HepG2 (cell line): ENCODE data around the gene PRKACA. TPM values are rescaled to one million over a fixed set of nuclear protein-coding genes. Genes with fewer than 3 reads are reported as not detected.

Experiments used
- ATAC-seq: fragments of 200-7000 bp; cut with Tn5 transposase; 3 replicates; pipeline ENCODE4 v1.9.1; 2020; ENCODE audit warnings: mild to moderate bottlenecking, moderate library complexity
- BruUV-seq: library from RNA; stranded (reverse); fragments of 400-500 nt; replicated peaks from 2 replicates; lab custom pipeline; 2021; lab: Mats Ljungman, UMichigan
- CTCF ChIA-PET: fragments of 300-600 bp; formaldehyde crosslinking; extraction: SDS; loops from one replicate; lab custom pipeline; 2021; ENCODE audit warnings: low total read pairs, inconsistent platforms, low intra/inter-chr PET ratio; lab: Yijun Ruan, JAX
- POLR2A ChIA-PET: fragments of 350-600 bp; sonication (Branson Sonifier 250); formaldehyde crosslinking; loops from one replicate; lab custom pipeline; 2020; ENCODE audit warnings: antibody characterized with exemption, inconsistent platforms; lab: Yijun Ruan, JAX
- DNase-seq: peaks from one replicate; pipeline ENCODE4 v3.0.0-alpha.2; 2015; ENCODE audit warnings: low spot score
- FAIRE-seq: peaks from 3 replicates; lab custom pipeline; 2011; peaks lifted over from hg19 to GRCh38; lab: Jason Lieb, UNC
- H2AFZ ChIP-seq: one replicate; pipeline ENCODE4 v1.6.1; 2011; ENCODE audit warnings: low read length, inconsistent platforms
- H3K27ac ChIP-seq: fragments of 300-600 bp; 3 replicates; pipeline ENCODE4 v1.8.0; 2011; ENCODE audit warnings: mixed run types, mild to moderate bottlenecking, mixed read lengths, low read length, inconsistent platforms; ENCODE audit not compliant: insufficient read depth; ENCODE audit errors: extremely low read length
- H3K27me3 ChIP-seq, 2 experiments: fragments of 200-600 bp in 1 of 2; 2 replicates in 1 of 2; 3 replicates in 1 of 2; pipeline versions ENCODE4 v1.6.0 to v1.8.0; 2011; ENCODE audit warnings: low read length in 2 of 2, mild to moderate bottlenecking in 2 of 2, moderate library complexity in 2 of 2, inconsistent platforms in 1 of 2; ENCODE audit not compliant: insufficient read depth in 2 of 2, control insufficient read depth in 1 of 2
- H3K36me3 ChIP-seq, 2 experiments: fragments of 200-600 bp in 1 of 2; replicated peaks in 1 of 2; 2 replicates in 1 of 2; 3 replicates in 1 of 2; pipeline versions ENCODE4 v1.5.1 to v1.8.0; 2011; ENCODE audit warnings: low read length in 2 of 2, inconsistent platforms in 1 of 2; ENCODE audit not compliant: insufficient read depth in 2 of 2, control insufficient read depth in 1 of 2
- H3K4me1 ChIP-seq: 2 replicates; pipeline ENCODE4 v1.5.1; 2012; ENCODE audit warnings: low read length, inconsistent platforms; ENCODE audit not compliant: insufficient read depth
- H3K4me2 ChIP-seq: 2 replicates; pipeline ENCODE4 v1.6.0; 2011; ENCODE audit warnings: low read depth, low read length, inconsistent platforms
- H3K4me3 ChIP-seq, 3 experiments: fragments of 200-600 bp in 1 of 3; sonication (generic), shearing (Covaris generic) in 1 of 3; replicated peaks in 1 of 3; 2 replicates each; pipeline ENCODE4 v1.5.1; 2011 to 2016; ENCODE audit warnings: low read length in 3 of 3, inconsistent platforms in 2 of 3, low read depth in 2 of 3, mild to moderate bottlenecking in 2 of 3, control low read depth in 1 of 3, mixed read lengths in 1 of 3; ENCODE audit not compliant: insufficient read depth in 1 of 3
- H3K79me2 ChIP-seq: one replicate; pipeline ENCODE4 v1.6.1; 2011; ENCODE audit warnings: low read length, inconsistent platforms; ENCODE audit not compliant: insufficient read depth
- H3K9ac ChIP-seq: 2 replicates; pipeline ENCODE4 v1.6.0; 2011; ENCODE audit warnings: mild to moderate bottlenecking, low read depth, low read length, inconsistent platforms; ENCODE audit not compliant: insufficient read depth
- H3K9me3 ChIP-seq: 2 replicates; pipeline ENCODE4 v1.5.1; 2012; ENCODE audit warnings: mild to moderate bottlenecking, low read length
- H4K20me1 ChIP-seq: 2 replicates; pipeline ENCODE4 v1.6.0; 2011; ENCODE audit warnings: inconsistent platforms, mild to moderate bottlenecking, low read length, moderate library complexity; ENCODE audit not compliant: insufficient read depth
- FOXJ3 ChIP-seq: sonication (generic); formaldehyde crosslinking; IDR thresholded peaks from 2 replicates; pipeline ENCODE4 v1.4.0; 2020; ENCODE audit warnings: missing genetic modification reagents, mild to moderate bottlenecking, borderline replicate concordance
- GTF2F1 ChIP-seq: fragments of 150-350 bp; IDR thresholded peaks from 2 replicates; pipeline ENCODE4 v1.6.1; 2014; ENCODE audit warnings: low read length
- IRF2 ChIP-seq: IDR thresholded peaks from 2 replicates; pipeline ENCODE4 v1.6.1; 2018; ENCODE audit warnings: missing genetic modification reagents, missing compliant biosample characterization
- IRX3 ChIP-seq: sonication (generic); formaldehyde crosslinking; IDR thresholded peaks from 2 replicates; pipeline ENCODE4 v1.8.1; 2023; ENCODE audit warnings: mild to moderate bottlenecking, low read depth, missing genetic modification reagents, borderline replicate concordance
- KLF12 ChIP-seq: sonication (generic); formaldehyde crosslinking; IDR thresholded peaks from 2 replicates; pipeline ENCODE4 v1.4.0; 2020; ENCODE audit warnings: missing genetic modification reagents, borderline replicate concordance
- MIXL1 ChIP-seq: IDR thresholded peaks from 2 replicates; pipeline ENCODE4 v1.6.1; 2016
- RARA ChIP-seq: IDR thresholded peaks from 2 replicates; pipeline ENCODE4 v1.6.1; 2016; ENCODE audit warnings: missing genetic modification reagents, missing compliant biosample characterization
- ZKSCAN8 ChIP-seq: IDR thresholded peaks from 2 replicates; pipeline ENCODE4 v1.6.1; 2016; ENCODE audit warnings: borderline replicate concordance, missing genetic modification reagents, missing compliant biosample characterization
- ZMYM3 ChIP-seq: sonication (generic); formaldehyde crosslinking; IDR thresholded peaks from 2 replicates; pipeline ENCODE4 v1.5.1; 2020; ENCODE audit warnings: mild to moderate bottlenecking, missing genetic modification reagents
- ZNF20 ChIP-seq: sonication (generic); formaldehyde crosslinking; IDR thresholded peaks from 2 replicates; pipeline ENCODE4 v1.4.0; 2020; ENCODE audit warnings: mild to moderate bottlenecking, moderate library complexity, missing genetic modification reagents
- ZNF205 ChIP-seq: IDR thresholded peaks from 2 replicates; pipeline ENCODE4 v1.6.1; 2018; ENCODE audit warnings: missing biosample characterization, missing genetic modification reagents
- ZNF235 ChIP-seq: sonication (generic); formaldehyde crosslinking; IDR thresholded peaks from 2 replicates; pipeline ENCODE4 v1.8.1; 2023; ENCODE audit warnings: mild to moderate bottlenecking, missing genetic modification reagents, borderline replicate concordance
- ZNF3 ChIP-seq: IDR thresholded peaks from 2 replicates; pipeline ENCODE4 v1.7.0; 2017; ENCODE audit warnings: inconsistent platforms
- ZNF33A ChIP-seq: sonication (generic); formaldehyde crosslinking; IDR thresholded peaks from 2 replicates; pipeline ENCODE4 v1.5.1; 2020; ENCODE audit warnings: missing genetic modification reagents, mild to moderate bottlenecking, moderate library complexity, borderline replicate concordance
- ZNF558 ChIP-seq: sonication (generic); formaldehyde crosslinking; IDR thresholded peaks from 2 replicates; pipeline ENCODE4 v1.9.0; 2022; ENCODE audit warnings: mild to moderate bottlenecking, missing genetic modification reagents, borderline replicate concordance
- ZNF773 ChIP-seq: sonication (generic); formaldehyde crosslinking; IDR thresholded peaks from 2 replicates; pipeline ENCODE4 v1.4.0; 2020; ENCODE audit warnings: missing genetic modification reagents, borderline replicate concordance
- ZNF83 ChIP-seq: sonication (generic); formaldehyde crosslinking; IDR thresholded peaks from 2 replicates; pipeline ENCODE4 v1.4.0; 2020; ENCODE audit warnings: missing genetic modification reagents, mild to moderate bottlenecking, borderline replicate concordance
- ZNF850 ChIP-seq: sonication (generic); formaldehyde crosslinking; conservative IDR thresholded peaks from 2 replicates; pipeline ENCODE4 v1.9.0; 2021; ENCODE audit warnings: mild to moderate bottlenecking, missing genetic modification reagents
- ZSCAN9 ChIP-seq: IDR thresholded peaks from 2 replicates; pipeline ENCODE4 v1.6.1; 2016; ENCODE audit warnings: borderline replicate concordance
- WGBS: methylation state at CpG from one replicate; pipeline ENCODE4 v1.1.6; 2017; ENCODE audit warnings: low lambda C conversion rate; 5-methylcytosine and 5-hydroxymethylcytosine counted together
- in situ Hi-C: cut with HindIII; loops from 2 replicates; pipeline ENCODE4 v1.10.0; 2017; ENCODE audit warnings: low pct_unique_long_range_greater_than_20kb; ENCODE audit not compliant: extremely low pct_ligation_motif_present
- intact Hi-C: fragments of 100-400 bp; cut with micrococcal nuclease; formaldehyde crosslinking; loops from one replicate; pipeline ENCODE4 v1.10.0; 2022; ENCODE audit not compliant: unreplicated experiment
- polyA plus RNA-seq, 8 experiments: library from polyadenylated mRNA; depleted of rRNA in 3 of 8; stranded (reverse) in 7 of 8; unstranded in 1 of 8; fragments of >200 nt; fragmentation: Illumina TruSeq in 4 of 8; extraction: Trizol in 4 of 8; gene quantifications; 2 replicates each; pipeline versions ENCODE4 v1.2.1 to v1.2.3, GENCODE V29; 2011 to 2016; ENCODE audit warnings: low read depth in 4 of 8, missing spikeins in 1 of 8, mixed read lengths in 1 of 8; ENCODE audit not compliant: insufficient read depth in 1 of 8
- total RNA-seq, 5 experiments: library from RNA; depleted of rRNA; stranded (reverse); fragments of >200 nt; fragmentation: Illumina TruSeq; extraction: Trizol; gene quantifications; 2 replicates each; pipeline ENCODE4 v1.2.3, GENCODE V29; 2016; ENCODE audit warnings: low read depth in 1 of 5
- TF ChIP-seq, protein P1 (sequence below), 2 experiments: sonication (generic) in 1 of 2; formaldehyde crosslinking in 1 of 2; IDR thresholded peaks; 2 replicates each; pipeline versions ENCODE4 v1.5.1 to v1.6.1; 2011 to 2020; ENCODE audit warnings: borderline replicate concordance in 1 of 2, low read depth in 1 of 2, low read length in 1 of 2, mild to moderate bottlenecking in 1 of 2, missing genetic modification reagents in 1 of 2, moderate library complexity in 1 of 2

Gene PRKACA
- total and polyA plus RNA-seq, 2 of the 13 experiments (the other 11 are each of a cell fraction or from before 2014, with no cell fraction given) = 11.0 to 18.2 TPM

- TF ChIP-seq ZMYM3 (CRISPR knock-in tag) (no peak), ZNF558 (no peak), IRF2 (CRISPR knock-in tag) (no peak), ZNF205 (CRISPR knock-in tag) (no peak), ZNF83 (CRISPR knock-in tag) (no peak), KLF12 (CRISPR knock-in tag) (no peak), GTF2F1 (no peak), RARA (CRISPR knock-in tag) (no peak), IRX3 (CRISPR knock-in tag) (no peak), ZNF33A (CRISPR knock-in tag) (no peak), FOXJ3 (no peak), ZNF3 (no peak), ZNF773 (CRISPR knock-in tag) (no peak), ZNF850 (no peak), MIXL1 (CRISPR knock-in tag) (no peak), ZNF235 (CRISPR knock-in tag) (no peak), ZSCAN9 (CRISPR knock-in tag) (no peak), ZKSCAN8 (no peak), ZNF20 (no peak)
- TF ChIP-seq, protein P1, sequence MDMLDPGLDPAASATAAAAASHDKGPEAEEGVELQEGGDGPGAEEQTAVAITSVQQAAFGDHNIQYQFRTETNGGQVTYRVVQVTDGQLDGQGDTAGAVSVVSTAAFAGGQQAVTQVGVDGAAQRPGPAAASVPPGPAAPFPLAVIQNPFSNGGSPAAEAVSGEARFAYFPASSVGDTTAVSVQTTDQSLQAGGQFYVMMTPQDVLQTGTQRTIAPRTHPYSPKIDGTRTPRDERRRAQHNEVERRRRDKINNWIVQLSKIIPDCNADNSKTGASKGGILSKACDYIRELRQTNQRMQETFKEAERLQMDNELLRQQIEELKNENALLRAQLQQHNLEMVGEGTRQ (IDR thresholded peaks at IDR 0.05; ENCODE audit: low read depth, low read length) = no peak
- TF ChIP-seq, protein P1 (CRISPR knock-in tag; IDR thresholded peaks at IDR 0.05; ENCODE audit: borderline replicate concordance) = no peak
- Histone ChIP-seq H3K27ac (no peak overlapping the region), H3K9ac (no peak overlapping the region), H3K4me3 (no peak overlapping the region), H3K9me3 (no peaks in the 10 kb centered on the region), H3K36me3 (no peaks in the 10 kb centered on the region), H4K20me1 (no peaks in the 10 kb centered on the region), H3K4me1 (peaks cover 45% of the 10 kb centered on the region), H3K27me3 (no peaks in the 10 kb centered on the region), H2AFZ (no peak overlapping the region), H3K4me2 (no peak overlapping the region), H3K79me2 (no peaks in the 10 kb centered on the region)
- ChIA-PET POLR2A (interaction anchor here (5.7 kb wide), 1 partner anchor 9 kb away, joined by 62 read pairs; the partner anchor contains the start of gene MISP3), CTCF (no interaction called here)
- ATAC-seq (no peak), DNase-seq (no peak), FAIRE-seq (no peak)
- no TSS peak for BruUV-seq
- intact Hi-C loops (no loop called here), in situ Hi-C loops (loop anchor here (25.0 kb wide), 1 partner anchor 301 kb away; the partner anchor contains the start of genes C19orf53 and MRI1)
- WGBS = 56% methylated on average over 7 of the region's 7 CpGs
Measured at GRCh38 chr19:14063105-14063504, 54.5 kb downstream of the PRKACA start.
